Liver (tissue), 9 donors: ENCODE data around the gene RTN4IP1. TPM values are rescaled to one million over a fixed set of nuclear protein-coding genes. Genes with fewer than 3 reads are reported as not detected.

Experiments used
- DNase-seq: peaks from one replicate; pipeline ENCODE4 v3.0.0-alpha.2; 2017; ENCODE audit warnings: low spot score
- H3K27ac ChIP-seq, 2 donors: one replicate each; pipeline ENCODE4 v1.7.0; 2013; ENCODE audit warnings: inconsistent platforms in 2 of 2, low read length in 2 of 2, control low read depth in 1 of 2, low read depth in 1 of 2, mild to moderate bottlenecking in 1 of 2
- H3K27me3 ChIP-seq, 4 donors: one replicate each; pipeline versions ENCODE4 v1.6.1 to v1.7.0; 2013; ENCODE audit warnings: low read length in 3 of 4, inconsistent platforms in 1 of 4, mild to moderate bottlenecking in 1 of 4, moderate library complexity in 1 of 4; ENCODE audit not compliant: control insufficient read depth in 4 of 4, insufficient read depth in 4 of 4
- H3K36me3 ChIP-seq, 4 donors: one replicate each; pipeline versions ENCODE4 v1.6.1 to v1.7.0; 2013; ENCODE audit warnings: low read length in 3 of 4, mild to moderate bottlenecking in 3 of 4, low read depth in 1 of 4, moderate library complexity in 1 of 4; ENCODE audit not compliant: control insufficient read depth in 4 of 4, insufficient read depth in 3 of 4
- H3K4me1 ChIP-seq, 4 donors: one replicate each; pipeline versions ENCODE4 v1.6.1 to v1.7.0; 2013; ENCODE audit warnings: low read length in 3 of 4, mild to moderate bottlenecking in 3 of 4, moderate library complexity in 1 of 4; ENCODE audit not compliant: control insufficient read depth in 4 of 4, insufficient read depth in 4 of 4
- H3K4me3 ChIP-seq, 3 donors: one replicate each; pipeline versions ENCODE4 v1.6.1 to v1.7.0; 2013; ENCODE audit warnings: low read length in 3 of 3, control low read depth in 1 of 3, low read depth in 1 of 3, mild to moderate bottlenecking in 1 of 3
- H3K9ac ChIP-seq, 2 donors: one replicate each; pipeline ENCODE4 v1.7.0; 2013; ENCODE audit warnings: low read length in 2 of 2, mild to moderate bottlenecking in 2 of 2, moderate library complexity in 2 of 2, control low read depth in 1 of 2, low read depth in 1 of 2
- H3K9me3 ChIP-seq, 4 donors: one replicate each; pipeline versions ENCODE4 v1.6.1 to v1.7.0; 2013; ENCODE audit warnings: low read length in 3 of 4; ENCODE audit not compliant: control insufficient read depth in 4 of 4
- ATF3 ChIP-seq: IDR thresholded peaks from 2 replicates; pipeline ENCODE4 v1.6.1; 2016; ENCODE audit warnings: antibody characterized with exemption
- CTCF ChIP-seq: fragments of 150-350 bp; IDR thresholded peaks from 2 replicates; pipeline ENCODE4 v1.5.1; 2017; ENCODE audit warnings: improper control_type of control experiment, low read depth, low read length; ENCODE audit not compliant: missing input control
- EGR1 ChIP-seq, 2 donors: IDR thresholded peaks; 2 replicates each; pipeline ENCODE4 v1.6.1; 2016 to 2018; ENCODE audit warnings: antibody characterized with exemption in 2 of 2, low read depth in 2 of 2
- FOXA1 ChIP-seq: IDR thresholded peaks from 2 replicates; pipeline ENCODE4 v1.6.1; 2016; ENCODE audit warnings: antibody characterized with exemption
- FOXA2 ChIP-seq: IDR thresholded peaks from 2 replicates; pipeline ENCODE4 v1.6.1; 2016; ENCODE audit warnings: antibody characterized with exemption
- GABPA ChIP-seq, 2 donors: IDR thresholded peaks in 1 of 2; conservative IDR thresholded peaks in 1 of 2; 2 replicates each; pipeline ENCODE4 v1.6.1; 2016; ENCODE audit warnings: antibody characterized with exemption in 2 of 2, mild to moderate bottlenecking in 1 of 2, moderate library complexity in 1 of 2
- HNF4A ChIP-seq, 2 donors: conservative IDR thresholded peaks; 2 replicates each; pipeline ENCODE4 v1.6.1; 2016; ENCODE audit warnings: antibody characterized with exemption in 2 of 2, mild to moderate bottlenecking in 2 of 2
- HNF4G ChIP-seq: IDR thresholded peaks from 2 replicates; pipeline ENCODE4 v1.6.1; 2016; ENCODE audit warnings: antibody characterized with exemption
- JUND ChIP-seq, 2 donors: IDR thresholded peaks; 2 replicates each; pipeline ENCODE4 v1.6.1; 2016; ENCODE audit warnings: antibody characterized with exemption in 2 of 2
- MAX ChIP-seq: IDR thresholded peaks from 2 replicates; pipeline ENCODE4 v1.6.1; 2016; ENCODE audit warnings: antibody characterized with exemption
- NR2F2 ChIP-seq: IDR thresholded peaks from 2 replicates; pipeline ENCODE4 v1.6.1; 2016; ENCODE audit warnings: antibody characterized with exemption
- RAD21 ChIP-seq, 2 donors: IDR thresholded peaks; 2 replicates each; pipeline ENCODE4 v1.6.1; 2016; ENCODE audit warnings: antibody characterized with exemption in 2 of 2, mild to moderate bottlenecking in 2 of 2
- REST ChIP-seq: IDR thresholded peaks from 2 replicates; pipeline ENCODE4 v1.6.1; 2016; ENCODE audit warnings: antibody characterized with exemption, mild to moderate bottlenecking
- RXRA ChIP-seq, 2 donors: IDR thresholded peaks; 2 replicates each; pipeline ENCODE4 v1.6.1; 2017 to 2018; ENCODE audit warnings: antibody characterized with exemption in 2 of 2, mild to moderate bottlenecking in 1 of 2
- SP1 ChIP-seq: IDR thresholded peaks from 2 replicates; pipeline ENCODE4 v1.6.1; 2018; ENCODE audit warnings: antibody characterized with exemption, mild to moderate bottlenecking
- TAF1 ChIP-seq: conservative IDR thresholded peaks from 2 replicates; pipeline ENCODE4 v1.6.1; 2016; ENCODE audit warnings: antibody characterized with exemption, mild to moderate bottlenecking
- YY1 ChIP-seq: IDR thresholded peaks from 2 replicates; pipeline ENCODE4 v1.6.1; 2016; ENCODE audit warnings: antibody characterized with exemption, mild to moderate bottlenecking
- ZBTB33 ChIP-seq: IDR thresholded peaks from 2 replicates; pipeline ENCODE4 v1.6.1; 2016; ENCODE audit warnings: antibody characterized with exemption
- WGBS: extraction: QIAGEN DNeasy Blood & Tissue Kit; methylation state at CpG from one replicate; pipeline ENCODE4 v1.1.7; 2013; 5-methylcytosine and 5-hydroxymethylcytosine counted together
- polyA plus RNA-seq, 2 donors: library from polyadenylated mRNA; stranded (reverse) in 1 of 2; unstranded in 1 of 2; fragments of 200-250 nt in 1 of 2; fragments of >200 nt in 1 of 2; fragmentation: Nextera tagmentation in 1 of 2; extraction: Ambion mirVana in 1 of 2; gene quantifications; one replicate each; pipeline versions ENCODE4 v1.2.1 to v1.2.3, GENCODE V29; 2013 to 2015
- total RNA-seq, 2 donors: library from RNA; depleted of rRNA; stranded (reverse); fragments of >200 nt; gene quantifications; one replicate each; pipeline ENCODE4 v1.2.3, GENCODE V29; 2014
- donor health status: healthy.
- donor health status: healthy.
- donor health status: healthy.
- donor health status: healthy.
- donor health status: healthy.

Gene RTN4IP1
- total and polyA plus RNA-seq, 4 donors = 3.7 to 6.9 (median 4.6) TPM

GRCh38 chr6:106659859-106660258, 30.6 kb upstream of the RTN4IP1 start:
- no peak overlapping the region for H3K9ac ChIP-seq
- H3K27me3 ChIP-seq = no peaks in the 10 kb centered on the region
- no peaks in the 10 kb centered on the region for H3K4me1 ChIP-seq
- H3K27ac ChIP-seq = no peak overlapping the region
- peaks cover 0 to 7% (median 2%) of the 10 kb centered on the region in 4 donors for H3K9me3 ChIP-seq
- DNase-seq = no peak
- H3K36me3 ChIP-seq = peaks cover 5 to 39% (median 29%) of the 10 kb centered on the region in 4 donors
- 98% methylated on average over 2 of the region's 2 CpGs for WGBS
- no peak overlapping the region for H3K4me3 ChIP-seq
- TF ChIP-seq HNF4A (conservative IDR thresholded peaks at IDR 0.05) = no peak
- no peak for TF ChIP-seq SP1
- TF ChIP-seq ZBTB33 = no peak
- no peak for TF ChIP-seq ATF3

GRCh38 chr6:106658469-106658868, 29.2 kb upstream of the RTN4IP1 start:
- WGBS = over 99% methylated on average over 4 of the region's 4 CpGs
- H3K9ac ChIP-seq = no peak overlapping the region
- H3K27ac ChIP-seq = no peak overlapping the region
- H3K27me3 ChIP-seq = no peaks in the 10 kb centered on the region
- H3K36me3 ChIP-seq = peaks cover 6 to 35% (median 34%) of the 10 kb centered on the region in 4 donors
- H3K9me3 ChIP-seq = peaks cover 0 to 7% (median 2%) of the 10 kb centered on the region in 4 donors
- DNase-seq = no peak
- H3K4me1 ChIP-seq = no peaks in the 10 kb centered on the region
- TF ChIP-seq EGR1 (IDR thresholded peaks at IDR 0.05; ENCODE audit: low read depth in 2 of 2) (no peak), MAX (no peak), FOXA1 (no peak), RAD21 (IDR thresholded peaks at IDR 0.05) (no peak), HNF4A (conservative IDR thresholded peaks at IDR 0.05) (no peak), ZBTB33 (no peak), ATF3 (no peak), REST (no peak), CTCF (no peak), FOXA2 (no peak), NR2F2 (no peak), TAF1 (no peak), SP1 (no peak), JUND (IDR thresholded peaks at IDR 0.05) (no peak), GABPA (IDR thresholded peaks at IDR 0.05 in 1 of 2, conservative IDR thresholded peaks at IDR 0.05 in 1 of 2) (no peak), RXRA (IDR thresholded peaks at IDR 0.05) (no peak), HNF4G (no peak), YY1 (no peak)
- H3K4me3 ChIP-seq = no peak overlapping the region
